Activated gamma-delta T cell treated with Interleukin-2 at 50 U/mL for 16 hours (primary cell): Measurements from ENCODE around the gene LCTL.

Experiments used
- DNase-seq: peaks from one replicate; pipeline ENCODE4 v3.0.0-alpha.2; 2020

LCTL gene

GRCh38 chr15:66565741-66566144 is at the start of gene LCTL:
TSS of gene LCTL (minus strand) at chr15:66565998. CDS start at chr15:66565365, 633 bp downstream.
- DNase-seq: no peak

GRCh38 chr15:66614951-66615760 is 49.4 kb upstream of the LCTL start:
- DNase-seq: no peak

GRCh38 chr15:66614456-66614855 is 48.7 kb upstream of the LCTL start:
- DNase-seq: no peak

GRCh38 chr15:66613743-66614142 is 47.9 kb upstream of the LCTL start:
- DNase-seq: no peak

GRCh38 chr15:66611257-66612053 is 45.7 kb upstream of the LCTL start:
- DNase-seq: no peak

- no peak for DNase-seq
Measured at GRCh38 chr15:66609876-66610275, 44.1 kb upstream of the LCTL start.

GRCh38 chr15:66608881-66609280 is 43.1 kb upstream of the LCTL start:
- no peak for DNase-seq

- no peak for DNase-seq
Measured at GRCh38 chr15:66608159-66608558, 42.4 kb upstream of the LCTL start.

- peak; percentile 50 for DNase-seq
Measured at GRCh38 chr15:66603301-66604179, 37.7 kb upstream of the LCTL start.

GRCh38 chr15:66601521-66601920 is 35.7 kb upstream of the LCTL start:
- no peak for DNase-seq

GRCh38 chr15:66600240-66600627 is 34.4 kb upstream of the LCTL start:
- no peak for DNase-seq

GRCh38 chr15:66599536-66600239 is 33.9 kb upstream of the LCTL start:
- no peak for DNase-seq

GRCh38 chr15:66598095-66598815 is 32.5 kb upstream of the LCTL start:
- DNase-seq: no peak

GRCh38 chr15:66595931-66596545 is 30.2 kb upstream of the LCTL start:
- DNase-seq: no peak

GRCh38 chr15:66595332-66595731 is 29.5 kb upstream of the LCTL start:
- no peak for DNase-seq

- no peak for DNase-seq
Measured at GRCh38 chr15:66594836-66595235, 29.0 kb upstream of the LCTL start.

- no peak for DNase-seq
Measured at GRCh38 chr15:66594344-66594743, 28.5 kb upstream of the LCTL start.

- no peak for DNase-seq
Measured at GRCh38 chr15:66593219-66593780, 27.5 kb upstream of the LCTL start.

- no peak for DNase-seq
Measured at GRCh38 chr15:66592505-66593218, 26.9 kb upstream of the LCTL start.

- DNase-seq: no peak
Measured at GRCh38 chr15:66591322-66591862, 25.6 kb upstream of the LCTL start.
